HCT116 (cell line): ENCODE data around the gene PPHLN1. TPM values are rescaled to one million over a fixed set of nuclear protein-coding genes. Genes with fewer than 3 reads are reported as not detected.

Experiments used
- ATAC-seq: fragments of 200-7000 bp; cut with Tn5 transposase; 2 replicates; pipeline ENCODE4 v1.9.1; 2020; ENCODE audit warnings: mild to moderate bottlenecking, moderate library complexity
- Bru-seq: library from RNA; stranded (reverse); fragments of 400-500 nt; gene quantifications from one replicate; lab custom pipeline; 2021; lab: Mats Ljungman, UMichigan
- BruChase-seq, 2 experiments: library from RNA; stranded (reverse); fragments of 400-500 nt; gene quantifications; one replicate each; lab custom pipeline; 2021; lab: Mats Ljungman, UMichigan
- BruUV-seq: library from RNA; stranded (reverse); fragments of 400-500 nt; replicated peaks from 2 replicates; lab custom pipeline; 2021; lab: Mats Ljungman, UMichigan
- CTCF ChIA-PET: fragments of 300-600 bp; sonication (Branson Sonifier 250); formaldehyde crosslinking; loops from one replicate; lab custom pipeline; 2021; ENCODE audit warnings: antibody characterized with exemption; lab: Charles Lee
- POLR2A ChIA-PET: fragments of 300-600, 350-600 bp; sonication (Branson Sonifier 250); formaldehyde crosslinking; loops from one replicate; lab custom pipeline; 2021; ENCODE audit warnings: antibody characterized with exemption; lab: Charles Lee
- RAD21 ChIA-PET, 2 experiments: fragments of 300-600 bp; sonication (Branson Sonifier 250); formaldehyde crosslinking; loops; one replicate each; lab custom pipeline; 2023; ENCODE audit warnings: low total read pairs in 2 of 2; ENCODE audit not compliant: uncharacterized antibody in 2 of 2, unreplicated experiment in 2 of 2, low non-redundant PET in 1 of 2; lab: Charles Lee
- DNase-seq: peaks from one replicate; pipeline ENCODE4 v3.0.0-alpha.2; 2010; ENCODE audit warnings: low read depth, low spot score
- H2AFZ ChIP-seq: fragments of 200-600 bp; shearing (Covaris generic), sonication (generic); 2 replicates; pipeline ENCODE4 v1.6.1; 2017; ENCODE audit warnings: low read depth, mixed run types, mixed read lengths, antibody characterized with exemption, low read length; ENCODE audit not compliant: poor library complexity, severe bottlenecking
- H3K27ac ChIP-seq: 2 replicates; pipeline ENCODE4 v1.5.1; 2012; ENCODE audit warnings: low read depth, low read length
- H3K27me3 ChIP-seq: fragments of 200-600 bp; sonication (generic); 2 replicates; pipeline ENCODE4 v1.6.1; 2016; ENCODE audit warnings: mixed run types, low read length, mixed read lengths; ENCODE audit not compliant: insufficient read depth
- H3K36me3 ChIP-seq, 2 experiments: fragments of 200-500 bp in 1 of 2; fragments of 200-600 bp in 1 of 2; sonication (Bioruptor generic) in 1 of 2; sonication (generic) in 1 of 2; 2 replicates each; pipeline versions ENCODE4 v1.5.1 to v1.6.1; 2014 to 2016; ENCODE audit warnings: low read length in 2 of 2, inconsistent platforms in 1 of 2, mixed read lengths in 1 of 2, mixed run types in 1 of 2; ENCODE audit not compliant: insufficient read depth in 2 of 2, control insufficient read depth in 1 of 2
- H3K4me1 ChIP-seq, 2 experiments: fragments of 200-600 bp in 1 of 2; sonication (generic) in 1 of 2; 2 replicates each; pipeline versions ENCODE4 v1.5.1 to v1.6.1; 2012 to 2017; ENCODE audit warnings: low read length in 2 of 2, inconsistent platforms in 1 of 2, mild to moderate bottlenecking in 1 of 2, mixed read lengths in 1 of 2, mixed run types in 1 of 2, moderate library complexity in 1 of 2; ENCODE audit not compliant: insufficient read depth in 2 of 2, control insufficient read depth in 1 of 2
- H3K4me2 ChIP-seq: fragments of 200-600 bp; sonication (generic); 2 replicates; pipeline ENCODE4 v1.6.1; 2017; ENCODE audit warnings: mixed run types, low read length, mixed read lengths
- H3K4me3 ChIP-seq, 2 experiments: fragments of 200-600 bp in 1 of 2; sonication (generic) in 1 of 2; replicated peaks in 1 of 2; 2 replicates each; pipeline ENCODE4 v1.5.1; 2011 to 2016; ENCODE audit warnings: low read length in 2 of 2, control low read depth in 1 of 2, low read depth in 1 of 2, mild to moderate bottlenecking in 1 of 2, mixed read lengths in 1 of 2, mixed run types in 1 of 2
- H3K79me2 ChIP-seq: fragments of 200-600 bp; sonication (generic); 2 replicates; pipeline ENCODE4 v1.6.1; 2017; ENCODE audit warnings: mild to moderate bottlenecking, mixed run types, low read length, moderate library complexity, mixed read lengths; ENCODE audit not compliant: insufficient read depth
- H3K9ac ChIP-seq: fragments of 200-600 bp; sonication (generic); 2 replicates; pipeline ENCODE4 v1.6.1; 2016; ENCODE audit warnings: low read length, mixed read lengths
- H3K9me2 ChIP-seq: fragments of 200-600 bp; sonication (generic), shearing (Covaris generic); 2 replicates; pipeline ENCODE4 v1.6.1; 2017; ENCODE audit warnings: mixed run types, mild to moderate bottlenecking, moderate library complexity; ENCODE audit not compliant: insufficient read depth
- H3K9me3 ChIP-seq, 2 experiments: fragments of 200-500 bp in 1 of 2; fragments of 200-600 bp in 1 of 2; sonication (Bioruptor generic) in 1 of 2; sonication (generic) in 1 of 2; 2 replicates each; pipeline ENCODE4 v1.6.1; 2014 to 2017; ENCODE audit warnings: low read length in 2 of 2, mixed read lengths in 2 of 2, inconsistent platforms in 1 of 2, low read depth in 1 of 2, mild to moderate bottlenecking in 1 of 2, mixed run types in 1 of 2, moderate library complexity in 1 of 2; ENCODE audit not compliant: control insufficient read depth in 1 of 2, insufficient read depth in 1 of 2
- H4K20me1 ChIP-seq: fragments of 200-600 bp; sonication (generic), shearing (Covaris generic); 2 replicates; pipeline ENCODE4 v1.6.1; 2017; ENCODE audit warnings: mixed run types, mild to moderate bottlenecking, moderate library complexity; ENCODE audit not compliant: insufficient read depth
- CBX3 ChIP-seq: IDR thresholded peaks from 2 replicates; pipeline ENCODE4 v1.6.1; 2012; ENCODE audit warnings: low read depth
- CEBPB ChIP-seq: IDR thresholded peaks from 2 replicates; pipeline ENCODE4 v1.6.1; 2012; ENCODE audit warnings: low read depth
- EZH2 ChIP-seq: fragments of 200-600 bp; sonication (generic); IDR thresholded peaks from 2 replicates; pipeline ENCODE4 v1.6.1; 2017; ENCODE audit warnings: antibody characterized with exemption, mixed run types
- FOSL1 ChIP-seq: IDR thresholded peaks from 2 replicates; pipeline ENCODE4 v1.6.1; 2012; ENCODE audit warnings: low read depth
- JUND ChIP-seq: IDR thresholded peaks from 2 replicates; pipeline ENCODE4 v1.6.1; 2012
- MAX ChIP-seq: IDR thresholded peaks from 2 replicates; pipeline ENCODE4 v1.6.1; 2012
- POLR2A ChIP-seq: IDR thresholded peaks from 2 replicates; pipeline ENCODE4 v1.7.0; 2011; ENCODE audit warnings: borderline replicate concordance; ENCODE audit not compliant: insufficient read depth, insufficient read length; ENCODE audit errors: extremely low read depth
- POLR2AphosphoS5 ChIP-seq: IDR thresholded peaks from 2 replicates; pipeline ENCODE4 v1.6.1; 2011; ENCODE audit warnings: mild to moderate bottlenecking, low read depth, low read length, moderate library complexity
- RAD21 ChIP-seq: IDR thresholded peaks from 2 replicates; pipeline ENCODE4 v1.6.1; 2012; ENCODE audit warnings: low read depth, mild to moderate bottlenecking
- SP1 ChIP-seq: IDR thresholded peaks from 2 replicates; pipeline ENCODE4 v1.6.1; 2012; ENCODE audit warnings: low read depth
- SRF ChIP-seq: IDR thresholded peaks from 2 replicates; pipeline ENCODE4 v1.6.1; 2012; ENCODE audit warnings: low read depth
- TCF7L2 ChIP-seq: IDR thresholded peaks from 2 replicates; pipeline ENCODE4 v1.7.0; 2011; ENCODE audit warnings: borderline replicate concordance, inconsistent platforms; ENCODE audit not compliant: insufficient read depth, insufficient read length; ENCODE audit errors: extremely low read depth
- YY1 ChIP-seq: IDR thresholded peaks from 2 replicates; pipeline ENCODE4 v1.6.1; 2011; ENCODE audit warnings: low read length, low read depth, moderate library complexity, mild to moderate bottlenecking; ENCODE audit not compliant: insufficient replicate concordance; ENCODE audit errors: extremely low read depth
- ZFX ChIP-seq: fragments of 450-650 bp; IDR thresholded peaks from 2 replicates; pipeline ENCODE4 v1.6.1; 2017
- intact Hi-C: fragments of 100-400 bp; cut with micrococcal nuclease; formaldehyde crosslinking; loops from 2 replicates; pipeline ENCODE4 v1.10.0; 2022
- long read RNA-seq: library from polyadenylated mRNA; unstranded; transcript quantifications from one replicate; pipeline ENCODE4 v2.0.0, GENCODE V29; 2021; ENCODE audit not compliant: unreplicated experiment
- polyA plus RNA-seq: library from polyadenylated mRNA; unstranded; fragments of >200 nt; gene quantifications from 2 replicates; pipeline ENCODE4 v1.2.1, GENCODE V29; 2012; ENCODE audit warnings: missing spikeins
- total RNA-seq: library from RNA; stranded (reverse); gene quantifications from one replicate; pipeline ENCODE4 v1.2.1, GENCODE V29; 2021; ENCODE audit not compliant: unreplicated experiment
- TF ChIP-seq, protein P1 (sequence below): IDR thresholded peaks from 2 replicates; pipeline ENCODE4 v1.6.1; 2011; ENCODE audit warnings: mild to moderate bottlenecking, low read length, moderate library complexity; ENCODE audit not compliant: insufficient replicate concordance; ENCODE audit errors: extremely low read depth
- TF ChIP-seq, protein P2 (sequence below): IDR thresholded peaks from 2 replicates; pipeline ENCODE4 v1.6.1; 2012; ENCODE audit warnings: low read depth

Gene PPHLN1, protein sequence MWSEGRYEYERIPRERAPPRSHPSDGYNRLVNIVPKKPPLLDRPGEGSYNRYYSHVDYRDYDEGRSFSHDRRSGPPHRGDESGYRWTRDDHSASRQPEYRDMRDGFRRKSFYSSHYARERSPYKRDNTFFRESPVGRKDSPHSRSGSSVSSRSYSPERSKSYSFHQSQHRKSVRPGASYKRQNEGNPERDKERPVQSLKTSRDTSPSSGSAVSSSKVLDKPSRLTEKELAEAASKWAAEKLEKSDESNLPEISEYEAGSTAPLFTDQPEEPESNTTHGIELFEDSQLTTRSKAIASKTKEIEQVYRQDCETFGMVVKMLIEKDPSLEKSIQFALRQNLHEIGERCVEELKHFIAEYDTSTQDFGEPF
- 57.4 TPM for total RNA-seq
- polyA plus RNA-seq, result 24.7 and 38.4 TPM in 2 replicates
- Bru-seq, nascent RNA, result percentile 75 among the genes with signal in this experiment
- BruChase-seq, experiment 1, labeled RNA remaining after a 6-hour chase, result percentile 64 among the genes with signal in this experiment
- BruChase-seq, experiment 2, labeled RNA remaining after a 2-hour chase, result percentile 71 among the genes with signal in this experiment
- long read RNA-seq, transcript PPHLN1-204 (10 exons, 1,643 nt), result major isoform, 13 of 49 reads
- long read RNA-seq, partial matches to known transcripts, result 15 of 49 reads
- long read RNA-seq, other reads (novel, unspliced or antisense), result 13 of 49 reads

- peak within 1 kb of the TSS; percentile 80 for H3K4me2 ChIP-seq
- TSS peak; percentile 74 for BruUV-seq
- no peaks in the 10 kb centered on the region for H3K27me3 ChIP-seq
- no peaks in the 10 kb centered on the region for H3K9me3 ChIP-seq
- DNase-seq (peak; percentile 51), ATAC-seq (peak; percentile 97)
- peaks cover 9 to 16% of the 10 kb centered on the region in 2 experiments; a peak in 3 of 4 replicates for H3K4me1 ChIP-seq
- peaks cover 2 to 6% of the 10 kb centered on the region in 2 experiments; a peak in 2 of 4 replicates for H3K36me3 ChIP-seq
- H2AFZ ChIP-seq, result no peak within 1 kb of the TSS
- RAD21 ChIA-PET, result no interaction called here
- H4K20me1 ChIP-seq, result no peaks in the 10 kb centered on the region
- peak within 1 kb of the TSS; percentile 53 for H3K27ac ChIP-seq
- H3K79me2 ChIP-seq, result peaks cover 66% of the 10 kb centered on the region
- intact Hi-C loops, result loop anchor here (5.0 kb wide), 1 partner anchor 89 kb away; the partner anchor contains the start of gene YAF2
- POLR2A ChIA-PET, result no interaction called here
- CTCF ChIA-PET, result no interaction called here
- no peaks in the 10 kb centered on the region for H3K9me2 ChIP-seq
- peak within 1 kb of the TSS; percentile 69 to 92 for H3K4me3 ChIP-seq
- peak within 1 kb of the TSS; percentile 75 for H3K9ac ChIP-seq
- peak; percentile 25 for TF ChIP-seq TCF7L2
- TF ChIP-seq POLR2A, result peak; percentile 76
- no peak for TF ChIP-seq YY1
- TF ChIP-seq JUND, result no peak
- no peak for TF ChIP-seq CEBPB
- TF ChIP-seq POLR2AphosphoS5, result peak; percentile 93
- TF ChIP-seq, protein P1, sequence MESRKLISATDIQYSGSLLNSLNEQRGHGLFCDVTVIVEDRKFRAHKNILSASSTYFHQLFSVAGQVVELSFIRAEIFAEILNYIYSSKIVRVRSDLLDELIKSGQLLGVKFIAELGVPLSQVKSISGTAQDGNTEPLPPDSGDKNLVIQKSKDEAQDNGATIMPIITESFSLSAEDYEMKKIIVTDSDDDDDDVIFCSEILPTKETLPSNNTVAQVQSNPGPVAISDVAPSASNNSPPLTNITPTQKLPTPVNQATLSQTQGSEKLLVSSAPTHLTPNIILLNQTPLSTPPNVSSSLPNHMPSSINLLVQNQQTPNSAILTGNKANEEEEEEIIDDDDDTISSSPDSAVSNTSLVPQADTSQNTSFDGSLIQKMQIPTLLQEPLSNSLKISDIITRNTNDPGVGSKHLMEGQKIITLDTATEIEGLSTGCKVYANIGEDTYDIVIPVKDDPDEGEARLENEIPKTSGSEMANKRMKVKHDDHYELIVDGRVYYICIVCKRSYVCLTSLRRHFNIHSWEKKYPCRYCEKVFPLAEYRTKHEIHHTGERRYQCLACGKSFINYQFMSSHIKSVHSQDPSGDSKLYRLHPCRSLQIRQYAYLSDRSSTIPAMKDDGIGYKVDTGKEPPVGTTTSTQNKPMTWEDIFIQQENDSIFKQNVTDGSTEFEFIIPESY, result no peak
- 0 out of 2 replicates have a peak, but pooled peaks have one; percentile 53 for TF ChIP-seq CBX3
- peak; percentile 92 for TF ChIP-seq ZFX
- TF ChIP-seq, protein P2, sequence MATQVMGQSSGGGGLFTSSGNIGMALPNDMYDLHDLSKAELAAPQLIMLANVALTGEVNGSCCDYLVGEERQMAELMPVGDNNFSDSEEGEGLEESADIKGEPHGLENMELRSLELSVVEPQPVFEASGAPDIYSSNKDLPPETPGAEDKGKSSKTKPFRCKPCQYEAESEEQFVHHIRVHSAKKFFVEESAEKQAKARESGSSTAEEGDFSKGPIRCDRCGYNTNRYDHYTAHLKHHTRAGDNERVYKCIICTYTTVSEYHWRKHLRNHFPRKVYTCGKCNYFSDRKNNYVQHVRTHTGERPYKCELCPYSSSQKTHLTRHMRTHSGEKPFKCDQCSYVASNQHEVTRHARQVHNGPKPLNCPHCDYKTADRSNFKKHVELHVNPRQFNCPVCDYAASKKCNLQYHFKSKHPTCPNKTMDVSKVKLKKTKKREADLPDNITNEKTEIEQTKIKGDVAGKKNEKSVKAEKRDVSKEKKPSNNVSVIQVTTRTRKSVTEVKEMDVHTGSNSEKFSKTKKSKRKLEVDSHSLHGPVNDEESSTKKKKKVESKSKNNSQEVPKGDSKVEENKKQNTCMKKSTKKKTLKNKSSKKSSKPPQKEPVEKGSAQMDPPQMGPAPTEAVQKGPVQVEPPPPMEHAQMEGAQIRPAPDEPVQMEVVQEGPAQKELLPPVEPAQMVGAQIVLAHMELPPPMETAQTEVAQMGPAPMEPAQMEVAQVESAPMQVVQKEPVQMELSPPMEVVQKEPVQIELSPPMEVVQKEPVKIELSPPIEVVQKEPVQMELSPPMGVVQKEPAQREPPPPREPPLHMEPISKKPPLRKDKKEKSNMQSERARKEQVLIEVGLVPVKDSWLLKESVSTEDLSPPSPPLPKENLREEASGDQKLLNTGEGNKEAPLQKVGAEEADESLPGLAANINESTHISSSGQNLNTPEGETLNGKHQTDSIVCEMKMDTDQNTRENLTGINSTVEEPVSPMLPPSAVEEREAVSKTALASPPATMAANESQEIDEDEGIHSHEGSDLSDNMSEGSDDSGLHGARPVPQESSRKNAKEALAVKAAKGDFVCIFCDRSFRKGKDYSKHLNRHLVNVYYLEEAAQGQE, result no peak
- TF ChIP-seq FOSL1, result no peak
- no peak for TF ChIP-seq SP1
- TF ChIP-seq EZH2, result no peak
- TF ChIP-seq MAX, result no peak; the same call in none of the 2 replicates
- peak; percentile 85 for TF ChIP-seq SRF
- TF ChIP-seq RAD21, result no peak
Measured at GRCh38 chr12:42325653-42326474, at the start of gene PPHLN1, which contains the start of gene ZCRB1. PPHLN1 (plus strand) TSS chr12:42326167; CDS start chr12:42335903, 9,736 bp downstream. ZCRB1 (minus strand) TSS chr12:42326094; CDS start chr12:42324102, 1,992 bp downstream.
